ENCODE data around the gene WSCD2.

Gene WSCD2

GRCh38 chr12:108268397-108268796, 139.3 kb downstream of the WSCD2 start:
- no peak for DNase-seq (ENCODE audit: low spot score)

GRCh38 chr12:108269224-108269623, 140.1 kb downstream of the WSCD2 start:
- no peak for DNase-seq (ENCODE audit: low spot score)

GRCh38 chr12:108270035-108270848, 141.2 kb downstream of the WSCD2 start:
- DNase-seq (ENCODE audit: low spot score): no peak

GRCh38 chr12:108270849-108271143, 141.7 kb downstream of the WSCD2 start:
- DNase-seq (ENCODE audit: low spot score): no peak

GRCh38 chr12:108271951-108272872, 143.1 kb downstream of the WSCD2 start:
- DNase-seq (ENCODE audit: low spot score): no peak

GRCh38 chr12:108273217-108273616, 144.1 kb downstream of the WSCD2 start:
- no peak for DNase-seq (ENCODE audit: low spot score)

- DNase-seq (ENCODE audit: low spot score): no peak
These were observed 148.5 kb downstream of the WSCD2 start for GRCh38 chr12:108277613-108278012.

- no peak for DNase-seq (ENCODE audit: low spot score)
These were observed 153.1 kb downstream of the WSCD2 start for GRCh38 chr12:108282160-108282559.

- no peak for DNase-seq (ENCODE audit: low spot score)
These were observed 153.6 kb downstream of the WSCD2 start for GRCh38 chr12:108282676-108283075.

GRCh38 chr12:108284163-108284562, 155.1 kb downstream of the WSCD2 start:
- DNase-seq (ENCODE audit: low spot score): no peak

- no peak for DNase-seq (ENCODE audit: low spot score)
These were observed 155.9 kb downstream of the WSCD2 start for GRCh38 chr12:108285016-108285415.

- no peak for DNase-seq (ENCODE audit: low spot score)
These were observed 158.1 kb downstream of the WSCD2 start for GRCh38 chr12:108287227-108287626.

- DNase-seq (ENCODE audit: low spot score): no peak
These were observed 160.5 kb downstream of the WSCD2 start for GRCh38 chr12:108289350-108290161.

GRCh38 chr12:108295641-108296040, 166.6 kb downstream of the WSCD2 start:
- DNase-seq (ENCODE audit: low spot score): no peak

- DNase-seq (ENCODE audit: low spot score): no peak
These were observed 167.9 kb downstream of the WSCD2 start for GRCh38 chr12:108296945-108297344.

- no peak for DNase-seq (ENCODE audit: low spot score)
These were observed 168.3 kb downstream of the WSCD2 start for GRCh38 chr12:108297424-108297823.

- DNase-seq (ENCODE audit: low spot score): no peak
These were observed 169.0 kb downstream of the WSCD2 start for GRCh38 chr12:108297895-108298760.

- DNase-seq (ENCODE audit: low spot score): no peak
These were observed 169.7 kb downstream of the WSCD2 start for GRCh38 chr12:108298761-108299275.

- no peak for DNase-seq (ENCODE audit: low spot score)
These were observed 170.4 kb downstream of the WSCD2 start for GRCh38 chr12:108299516-108299915.
